HCEC 1CT (cell line): ENCODE data around the gene TIMM13.
"Not testable (repeated sequence)": the region's sequence is repeated elsewhere in the genome, so short reads cannot be mapped to it uniquely, and the experiment has no call there.

ENCODE experiments used
- DNase-seq: peaks from one replicate; pipeline ENCODE4 v3.0.0-alpha.2; 2017

The TIMM13 gene

DNA sequence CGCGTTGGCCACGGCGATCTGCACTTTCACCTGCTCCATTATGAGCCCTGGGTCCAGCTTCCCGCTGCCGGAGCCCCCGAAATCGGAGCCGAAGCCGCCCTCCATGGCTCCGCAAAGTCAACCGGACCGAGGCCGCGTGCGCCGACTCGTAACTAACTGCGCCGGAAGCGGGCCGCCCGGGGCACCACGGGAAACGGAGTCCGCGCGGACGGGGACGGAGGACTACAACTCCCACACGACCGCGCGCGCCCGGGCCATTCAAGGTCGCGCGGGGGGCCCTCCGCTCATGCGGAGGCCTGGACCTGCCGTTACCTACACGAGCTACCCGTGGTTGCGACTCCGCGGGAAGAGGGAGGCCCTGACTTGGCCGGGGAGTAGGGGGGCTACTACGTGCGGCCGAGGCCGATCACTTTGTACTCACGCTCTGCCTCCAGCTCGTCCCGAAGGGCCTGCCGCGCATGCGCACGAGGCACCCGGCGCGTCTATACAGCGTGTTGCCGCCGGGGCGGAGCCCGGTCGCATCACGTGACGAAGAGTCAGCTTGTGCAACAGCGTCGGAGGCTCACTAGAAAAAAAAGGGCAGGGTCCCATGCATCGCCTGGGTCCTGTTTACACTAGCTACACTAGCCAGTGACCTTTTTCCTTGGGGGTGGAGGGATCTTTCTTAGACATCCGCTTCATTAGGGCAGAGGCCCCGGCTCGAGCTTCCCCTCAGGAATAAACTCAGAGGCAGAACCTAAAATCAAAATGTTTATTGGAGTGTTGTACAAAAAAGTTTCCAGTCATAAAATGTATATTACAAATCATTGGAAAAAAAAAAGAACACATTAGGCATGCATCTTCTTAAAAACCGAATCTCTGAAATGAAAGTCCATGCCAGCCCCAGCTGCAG is at the start of gene TIMM13:
TSS of gene TIMM13 (minus strand) at position 158 of the 892 bp plus-strand sequence. CDS start at position 105, 53 bp downstream.
- peak; percentile 92 for DNase-seq

DNA sequence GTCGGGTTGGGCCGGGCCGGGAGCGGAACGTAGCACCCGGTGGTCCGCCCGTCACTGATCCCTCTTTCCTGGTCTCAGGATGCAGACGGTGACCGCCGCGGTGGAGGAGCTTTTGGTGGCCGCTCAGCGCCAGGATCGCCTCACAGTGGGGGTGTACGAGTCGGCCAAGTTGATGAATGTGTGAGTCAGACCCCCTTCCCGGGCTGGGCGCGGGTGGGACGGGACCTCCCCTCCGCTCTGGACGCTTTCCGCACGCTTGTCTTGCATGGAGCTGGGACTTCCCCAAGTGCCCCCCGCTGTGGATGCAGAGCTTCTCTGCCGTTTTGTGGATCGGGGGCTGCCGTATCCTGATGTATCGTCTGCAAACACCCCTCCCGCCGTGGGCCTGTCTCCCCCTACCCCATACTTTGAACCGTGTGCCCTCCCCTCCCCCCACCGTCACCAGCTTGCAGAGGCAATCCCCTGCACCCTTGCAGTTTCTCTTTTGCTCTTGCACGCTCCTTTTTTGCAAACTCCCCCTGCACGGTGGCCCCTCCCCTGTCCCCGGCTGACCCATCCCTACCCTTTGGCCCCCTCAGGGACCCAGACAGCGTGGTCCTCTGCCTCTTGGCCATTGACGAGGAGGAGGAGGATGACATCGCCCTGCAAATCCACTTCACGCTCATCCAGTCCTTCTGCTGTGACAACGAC is 49.2 kb upstream of the TIMM13 start:
- DNase-seq, result peak; percentile 60

DNA sequence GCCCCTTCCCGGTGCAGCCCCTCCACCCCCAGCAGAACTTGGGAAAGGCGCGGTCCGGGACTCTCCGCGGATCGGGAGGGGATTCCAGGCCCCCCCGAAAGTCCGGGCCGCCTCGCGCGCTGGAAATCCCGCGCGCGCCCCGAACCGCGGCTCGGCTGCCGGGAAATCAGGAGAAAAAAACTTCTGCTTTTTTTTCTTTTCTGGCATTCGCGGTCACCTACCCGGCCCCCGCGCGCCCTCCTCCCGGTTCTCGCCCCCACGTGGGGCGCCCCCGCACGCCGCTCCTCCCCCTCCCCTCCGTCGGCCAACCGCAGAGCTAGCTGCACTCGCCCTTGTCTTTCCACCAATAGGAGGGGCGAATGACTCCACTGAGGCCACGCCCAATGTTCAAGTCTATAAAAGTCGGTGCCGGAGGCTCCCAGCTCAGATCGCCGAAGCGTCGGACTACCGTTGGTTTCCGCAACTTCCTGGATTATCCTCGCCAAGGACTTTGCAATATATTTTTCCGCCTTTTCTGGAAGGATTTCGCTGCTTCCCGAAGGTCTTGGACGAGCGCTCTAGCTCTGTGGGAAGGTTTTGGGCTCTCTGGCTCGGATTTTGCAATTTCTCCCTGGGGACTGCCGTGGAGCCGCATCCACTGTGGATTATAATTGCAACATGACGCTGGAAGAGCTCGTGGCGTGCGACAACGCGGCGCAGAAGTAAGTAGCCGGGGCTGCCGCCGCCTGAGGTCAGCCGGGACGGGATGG is 48.5 kb upstream of the TIMM13 start, which contains the start of gene GADD45B:
TSS of gene GADD45B (plus strand) at position 426 of the 749 bp plus-strand sequence. CDS start at position 658, 232 bp downstream.
- DNase-seq, result peak; percentile 98

DNA sequence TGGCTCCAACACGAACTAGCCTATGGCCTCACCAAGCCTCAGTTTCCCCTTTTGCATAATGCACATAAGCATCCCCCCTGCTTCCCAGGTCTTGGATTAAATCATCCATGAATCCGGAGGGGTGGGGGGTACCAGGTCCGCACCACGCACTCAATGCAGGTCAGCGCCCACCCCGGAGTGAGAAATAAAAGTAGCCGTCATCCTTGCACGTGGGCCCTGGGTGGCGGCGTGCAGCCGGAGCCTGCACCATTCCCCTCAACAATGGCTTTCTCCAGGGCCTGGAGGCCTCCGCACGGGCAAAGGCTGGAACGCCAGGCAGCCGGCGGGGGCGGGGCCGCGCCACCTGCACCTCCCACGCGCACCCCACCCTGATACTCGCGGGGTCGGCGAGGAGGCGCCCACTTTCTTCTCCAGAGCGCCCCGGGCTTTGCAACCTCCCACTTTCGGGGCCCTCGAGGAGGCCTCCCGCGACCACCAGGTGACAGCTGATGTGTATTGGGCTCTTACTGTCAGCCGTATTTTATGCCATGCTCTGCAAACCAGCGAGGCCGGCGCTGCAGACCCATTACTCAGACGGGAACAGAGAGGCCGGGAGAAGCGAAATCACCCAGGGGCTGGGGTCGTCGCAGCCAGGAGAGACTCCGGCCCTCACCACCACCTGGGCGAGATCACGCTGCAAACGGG is 47.8 kb upstream of the TIMM13 start:
- DNase-seq, result peak; percentile 64

DNA sequence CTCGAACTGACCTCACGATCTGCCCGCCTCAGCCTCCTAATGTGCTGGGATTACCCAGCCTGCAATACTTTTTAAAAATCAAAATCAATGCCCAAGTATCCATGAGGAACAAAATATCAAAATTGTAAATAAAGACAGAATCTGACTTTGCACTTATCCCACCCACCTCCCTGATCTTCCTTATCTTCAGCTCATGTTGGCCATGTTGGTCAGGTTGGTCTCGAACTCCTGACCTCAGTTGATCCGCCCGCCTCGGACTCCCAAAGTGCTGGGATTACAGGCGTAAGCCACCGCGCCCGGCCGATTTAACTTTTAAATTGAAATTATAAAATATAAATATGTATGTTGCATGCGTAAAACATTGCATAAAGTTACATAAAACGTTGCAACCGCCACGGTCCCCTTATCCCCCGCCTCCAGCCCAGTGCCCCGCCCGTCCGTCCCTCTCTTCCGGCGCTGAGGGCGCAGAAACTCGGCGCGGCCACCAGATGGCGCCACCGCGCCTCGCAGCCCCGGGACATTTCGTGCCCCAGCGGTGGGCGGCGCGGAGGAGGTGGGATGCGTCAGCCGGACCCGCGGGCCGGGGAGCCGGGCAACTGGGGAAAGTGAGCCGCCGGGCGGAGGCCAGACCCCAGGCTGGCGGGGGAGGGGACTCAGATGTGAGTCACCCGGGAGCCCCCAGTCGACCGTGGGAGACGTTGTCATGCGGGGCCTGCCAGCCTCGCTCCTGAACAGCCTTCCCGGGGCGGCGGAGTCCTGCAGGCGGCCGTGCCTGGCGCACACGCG is 47.0 kb upstream of the TIMM13 start:
- peak; percentile 76 for DNase-seq

DNA sequence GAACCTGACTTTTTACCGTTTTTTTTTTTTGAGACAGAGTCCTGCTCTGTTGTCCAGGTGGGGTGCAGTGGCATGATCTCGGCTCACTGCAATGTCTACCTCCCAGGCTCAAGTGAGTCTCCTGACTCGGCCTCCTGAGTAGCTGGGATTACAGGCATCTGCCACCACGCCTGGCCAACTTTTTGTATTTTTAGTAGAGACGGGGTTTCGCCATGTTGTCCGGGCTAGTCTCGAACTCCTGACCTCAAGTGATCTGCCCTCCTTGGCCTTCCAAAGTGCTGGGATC is 42.5 kb upstream of the TIMM13 start:
- not testable (repeated sequence) for DNase-seq

DNA sequence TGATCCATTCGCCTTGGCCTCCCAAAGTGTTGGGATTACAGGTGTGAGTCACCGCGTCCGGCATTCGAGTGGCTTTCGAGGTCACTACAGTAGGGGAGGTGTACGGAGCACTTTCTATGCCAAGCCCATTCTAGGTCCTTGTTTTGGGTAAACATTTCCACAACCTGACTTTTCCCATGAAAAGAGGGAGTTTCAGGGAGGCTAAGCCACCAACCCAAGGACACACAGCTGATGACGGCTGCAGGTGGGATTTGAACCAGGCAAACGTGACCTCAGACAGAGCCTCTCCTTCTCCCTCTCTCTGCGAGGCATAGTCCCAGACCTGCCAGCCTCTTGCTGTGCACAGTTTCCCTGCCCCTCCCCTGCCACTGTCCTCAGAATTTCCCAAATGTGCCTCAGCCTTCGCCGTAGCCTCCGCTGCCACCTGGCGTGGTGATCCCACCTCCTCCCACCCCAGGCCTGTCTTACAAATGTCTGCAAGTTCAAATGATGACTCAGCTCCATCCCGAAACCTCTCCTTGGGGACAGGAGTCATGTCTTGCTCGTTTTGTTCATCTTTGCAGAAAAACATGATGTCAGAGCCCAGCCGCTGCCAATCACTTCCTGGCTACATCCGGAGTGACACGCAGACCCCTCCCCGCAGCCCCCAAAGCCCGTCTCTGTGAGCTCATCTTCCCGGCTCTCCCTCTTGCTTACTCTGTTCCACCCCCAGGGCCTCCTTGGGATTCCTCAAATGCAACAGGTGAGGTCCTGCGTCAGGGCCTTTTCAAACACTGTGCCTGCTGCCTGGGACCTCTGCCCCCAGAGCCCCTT is 41.9 kb upstream of the TIMM13 start:
- DNase-seq, result peak; percentile 48

DNA sequence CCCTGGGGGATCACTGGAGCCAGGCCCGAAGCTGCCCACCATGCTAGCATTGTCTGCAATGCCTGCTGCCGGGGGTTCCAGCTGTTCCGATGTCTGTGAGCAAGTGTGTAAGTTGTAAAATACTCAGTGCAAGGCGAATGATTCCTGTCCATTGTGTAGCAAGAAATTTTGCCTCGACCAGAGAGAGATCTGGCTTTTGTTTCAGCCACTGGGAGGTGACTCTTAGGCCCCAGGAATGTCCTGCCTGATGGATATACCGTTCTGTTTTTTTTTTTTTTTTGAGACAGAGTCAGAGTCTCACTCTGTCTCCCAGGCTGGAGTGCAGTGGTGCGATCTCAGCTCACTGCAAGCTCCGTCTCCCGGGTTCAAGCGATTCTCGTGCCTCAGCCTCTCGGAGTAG is 41.2 kb upstream of the TIMM13 start:
- no peak for DNase-seq

DNA sequence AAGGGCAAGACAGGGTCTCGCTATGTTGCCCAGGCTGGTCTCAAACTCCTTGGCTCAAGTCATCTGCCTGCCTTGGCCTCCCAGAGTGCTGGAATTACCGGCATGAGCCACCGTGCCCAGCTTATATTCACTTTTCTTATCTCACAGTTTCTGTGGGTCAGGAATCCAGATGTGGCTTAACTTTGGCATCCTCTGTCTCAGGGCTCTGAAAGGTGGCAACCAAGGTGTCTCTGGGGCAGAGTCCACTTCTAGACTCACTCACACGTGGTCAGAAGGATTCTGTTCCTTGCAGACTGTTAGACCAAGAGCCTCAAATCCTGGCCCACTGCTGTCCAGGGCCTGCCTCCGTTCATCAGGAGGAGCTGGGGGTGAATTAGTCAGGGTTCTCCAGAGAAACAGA is 37.0 kb upstream of the TIMM13 start:
- DNase-seq, result no peak

DNA sequence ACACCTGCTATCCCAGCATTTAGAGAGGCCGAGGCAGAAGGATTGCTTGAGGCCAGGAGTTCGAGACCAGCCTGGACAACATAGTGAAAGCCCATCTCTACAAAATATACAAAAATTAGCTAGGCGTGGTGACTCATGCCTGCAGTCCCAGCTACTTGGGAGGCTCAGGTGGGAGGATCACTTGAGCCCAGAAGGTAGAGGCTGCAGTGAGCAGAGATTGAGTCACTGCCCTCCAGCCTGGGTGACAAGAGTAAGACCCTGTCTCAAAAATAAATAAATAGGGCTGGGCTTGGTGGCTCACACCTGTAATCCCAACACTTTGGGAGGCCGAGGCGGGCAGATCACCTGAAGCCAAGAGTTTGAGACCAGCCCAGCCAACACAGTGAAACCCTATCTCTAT is 36.3 kb upstream of the TIMM13 start:
- DNase-seq, result not testable (repeated sequence)

DNA sequence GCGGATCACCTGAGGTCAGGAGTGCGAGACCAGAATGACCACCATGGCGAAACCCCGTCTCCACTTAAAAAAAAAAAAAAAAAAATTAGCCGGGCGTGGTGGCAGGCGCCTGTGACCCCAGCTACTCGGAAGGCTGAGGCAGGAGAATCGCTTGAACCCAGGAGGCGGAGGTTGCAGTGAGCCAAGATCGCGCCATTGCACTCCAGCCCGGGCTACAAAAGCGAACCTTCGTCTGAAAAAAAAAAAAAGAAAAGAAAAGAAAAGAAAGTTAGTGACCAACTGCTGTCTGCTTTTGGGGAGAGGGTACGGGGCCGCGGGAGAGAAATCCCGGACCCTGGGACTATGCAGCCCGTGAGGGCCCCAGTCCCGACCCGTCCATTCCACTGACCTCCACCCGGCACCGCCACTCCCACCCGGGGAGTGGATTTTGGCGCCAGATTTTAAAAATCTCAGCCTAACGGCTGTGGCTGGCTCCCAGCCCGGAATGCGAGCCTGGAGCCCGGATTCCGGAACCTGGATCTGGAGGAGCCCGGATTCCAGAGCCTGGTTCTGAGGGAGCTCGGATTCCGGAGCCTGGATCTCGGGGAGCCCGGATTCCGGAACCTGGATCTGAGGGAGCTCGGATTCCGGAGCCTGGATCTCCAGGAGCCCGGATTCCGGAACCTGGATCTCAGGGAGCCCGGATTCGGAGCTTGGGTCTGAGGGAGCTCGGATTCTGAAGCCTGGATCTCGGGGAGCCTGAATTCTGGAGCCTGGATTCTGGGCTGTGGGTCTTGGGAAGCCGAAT is 35.4 kb upstream of the TIMM13 start:
- peak; percentile 97 for DNase-seq

DNA sequence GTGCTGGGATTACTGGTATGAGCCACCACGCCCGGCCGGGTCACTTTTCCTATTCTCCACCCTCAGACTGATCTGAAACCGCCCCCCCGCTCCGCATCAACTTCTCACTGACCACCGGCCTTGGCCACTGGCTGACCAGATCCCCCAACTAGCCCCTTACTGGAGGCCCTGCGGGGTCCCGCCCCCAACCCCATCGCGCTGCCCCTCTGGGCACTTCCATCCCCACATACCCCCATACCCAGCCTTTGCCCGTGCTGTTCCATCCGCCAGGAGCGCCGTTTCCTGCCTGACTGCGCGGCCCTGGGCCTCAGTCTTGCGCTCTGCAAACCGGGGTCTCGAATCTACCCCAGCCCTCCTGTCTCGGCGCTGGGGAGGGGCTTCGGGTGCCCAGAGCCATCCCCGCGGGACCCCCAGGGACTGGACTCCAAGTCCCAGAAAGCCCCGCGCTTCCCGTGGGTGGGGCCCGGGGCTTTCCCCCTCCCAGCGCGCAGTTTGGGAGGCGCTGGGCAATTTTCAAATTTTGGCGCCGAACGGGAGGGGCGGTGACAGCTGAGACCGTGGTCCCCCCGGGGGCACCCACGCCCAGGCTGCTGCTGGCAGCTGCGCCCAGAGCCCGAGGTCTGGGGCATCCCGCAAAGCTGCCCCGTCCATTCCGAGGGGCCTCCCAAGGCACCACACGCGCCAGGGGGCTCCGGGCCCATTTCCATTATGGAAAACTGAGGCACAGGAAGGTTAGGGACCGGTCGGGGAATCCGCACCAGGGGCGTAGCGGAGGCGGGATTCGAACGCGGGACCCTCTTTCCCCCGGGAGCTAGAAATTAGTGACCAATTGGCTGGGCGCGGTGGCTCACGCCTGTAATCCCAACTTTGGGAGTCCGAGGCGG is 34.6 kb upstream of the TIMM13 start:
- peak; percentile 65 for DNase-seq

DNA sequence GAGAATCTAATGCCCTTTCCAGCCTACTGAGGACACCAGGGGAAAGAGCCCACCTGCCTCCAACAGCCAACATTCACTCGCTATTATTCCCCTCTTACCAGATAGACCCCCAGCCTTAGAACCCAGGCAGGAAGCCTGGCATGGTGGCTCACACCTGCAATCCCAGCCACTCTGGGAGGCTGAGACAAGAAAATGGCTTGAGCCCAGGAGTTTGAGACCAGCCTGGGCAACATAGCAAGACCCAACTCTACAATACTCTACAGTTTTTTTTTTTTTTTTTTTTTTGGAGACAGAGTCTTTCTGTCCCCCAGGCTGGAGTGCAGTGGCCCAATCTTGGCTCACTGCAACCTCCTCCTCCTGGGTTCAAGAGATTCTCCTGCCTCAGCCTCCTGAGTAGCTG is 32.9 kb upstream of the TIMM13 start:
- DNase-seq, result no peak

DNA sequence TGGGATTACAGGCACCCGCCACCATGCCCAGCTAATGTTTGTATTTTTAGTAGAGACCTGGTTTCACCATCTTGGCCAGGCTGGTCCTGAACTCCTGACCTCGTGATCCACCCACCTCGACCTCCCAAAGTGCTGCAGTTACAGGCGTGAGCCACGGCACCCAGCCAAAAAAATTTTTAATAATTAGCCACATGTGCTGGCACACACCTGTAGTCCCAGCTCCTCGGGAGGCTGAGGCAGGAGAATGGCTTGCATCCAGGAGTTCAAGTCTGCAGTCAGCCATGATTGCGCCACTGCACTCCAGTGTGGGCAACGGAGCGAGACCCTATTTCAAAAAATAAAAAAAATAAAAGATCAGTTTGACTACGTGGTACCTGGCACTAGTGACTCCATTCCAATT is 31.4 kb upstream of the TIMM13 start:
- not testable (repeated sequence) for DNase-seq

DNA sequence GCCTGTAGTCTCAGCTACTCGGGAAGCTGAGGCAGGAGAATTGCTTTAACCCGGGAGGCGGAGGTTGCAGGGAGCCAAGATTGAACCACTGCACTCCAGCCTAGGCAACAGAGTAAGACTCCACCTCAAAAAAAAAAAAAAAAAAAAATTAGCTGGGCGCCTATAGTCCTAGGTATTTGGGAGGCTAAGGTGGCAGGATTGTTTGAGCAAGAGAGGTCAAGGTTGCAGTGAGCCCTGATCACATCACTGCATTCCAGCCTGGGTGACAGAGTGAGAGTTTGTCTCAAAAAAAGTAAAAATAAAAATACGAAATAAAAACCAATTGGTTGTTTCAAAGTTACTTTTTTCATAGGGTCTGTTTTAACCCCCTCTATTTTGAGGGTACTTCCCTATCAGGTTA is 30.7 kb upstream of the TIMM13 start:
- DNase-seq, result no peak

DNA sequence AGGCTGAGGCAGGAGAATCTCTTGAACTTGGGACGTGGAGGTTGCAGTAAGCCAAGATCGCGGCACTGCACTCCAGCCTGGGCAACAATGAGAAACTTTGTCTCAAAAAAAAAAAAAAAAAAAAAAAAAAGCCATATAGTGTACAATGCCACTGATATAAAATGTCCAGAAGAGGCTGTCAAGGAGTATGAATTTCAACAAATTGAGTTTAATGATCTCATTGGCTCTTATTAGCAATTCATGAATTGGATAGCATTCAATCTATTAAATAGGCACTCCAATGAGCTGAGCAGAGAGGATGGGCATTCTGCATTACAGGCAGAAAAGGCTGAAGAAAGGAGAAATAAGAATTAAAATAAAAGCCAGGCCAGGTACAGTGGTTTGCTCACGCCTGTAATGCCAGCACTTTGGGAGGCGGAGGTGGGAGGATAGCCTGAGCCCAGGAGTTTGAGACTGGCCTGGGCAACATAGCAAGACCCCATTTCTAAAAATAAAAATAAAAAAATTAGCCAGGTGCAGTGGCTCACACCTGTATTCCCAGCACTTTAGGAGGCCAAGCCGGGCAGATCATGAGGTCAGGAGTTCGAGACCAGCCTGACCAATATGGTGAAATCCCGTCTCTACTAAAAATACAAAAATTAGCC is 30.1 kb upstream of the TIMM13 start:
- DNase-seq, result no peak

DNA sequence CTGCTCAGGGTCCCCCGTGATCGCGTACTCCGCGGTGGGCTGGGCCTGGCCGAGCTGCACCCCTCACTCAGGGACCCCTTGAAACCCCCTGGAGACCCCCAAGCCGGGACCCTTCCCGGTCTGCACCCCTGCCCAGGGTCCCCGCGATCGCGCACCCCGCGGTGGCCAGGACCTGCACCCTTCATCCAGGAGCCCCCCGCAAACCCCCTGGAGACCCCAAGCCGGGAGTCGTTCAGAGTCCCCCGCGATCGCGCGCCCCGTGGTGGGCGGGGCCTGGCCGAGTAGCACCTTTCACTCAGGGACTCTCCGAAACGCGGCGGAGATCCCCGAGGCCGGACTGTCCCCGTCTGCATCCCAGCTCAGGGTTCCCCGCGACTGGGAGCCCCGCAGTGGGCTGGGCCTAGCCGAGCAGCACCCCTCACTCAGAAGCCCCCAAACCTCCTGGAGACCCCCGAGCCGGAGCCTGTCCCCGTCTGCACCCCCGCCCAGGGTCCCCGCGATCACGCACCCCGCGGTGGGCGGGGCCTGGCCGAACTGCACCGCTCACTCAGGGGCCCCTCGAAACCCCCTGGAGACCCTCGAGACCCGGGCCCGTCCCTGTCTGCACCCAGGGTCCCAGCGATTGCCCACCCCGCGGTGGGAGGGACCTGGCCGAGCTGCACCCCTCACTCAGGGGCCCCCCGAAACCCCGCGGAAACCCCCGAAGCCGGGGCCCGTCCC is 28.6 kb upstream of the TIMM13 start:
- DNase-seq, result no peak
